PC-9 (cell line): ENCODE measurements around the gene ITGAV. TPM values are rescaled to one million over a fixed set of nuclear protein-coding genes. Genes with fewer than 3 reads are reported as not detected.

Experiments
- BruUV-seq: library from RNA; stranded (reverse); fragments of 400-500 nt; replicated peaks from 2 replicates; lab custom pipeline; 2021; lab: Mats Ljungman, UMichigan
- CTCF ChIA-PET: fragments of 300-600 bp; sonication (Branson Sonifier 250); formaldehyde crosslinking; loops from one replicate; lab custom pipeline; 2022; ENCODE audit warnings: antibody characterized with exemption; lab: Charles Lee
- POLR2A ChIA-PET: fragments of 300-600 bp; sonication (Branson Sonifier 250); formaldehyde crosslinking; loops from one replicate; lab custom pipeline; 2022; ENCODE audit warnings: antibody characterized with exemption; ENCODE audit not compliant: unreplicated experiment; lab: Charles Lee
- DNase-seq, 2 experiments: peaks; one replicate each; pipeline versions ENCODE4 v3.0.0 to v3.0.0-alpha.2; 2015 to 2022; ENCODE audit warnings: mixed read lengths in 1 of 2
- H2AFZ ChIP-seq: fragments of 200-600 bp; sonication (generic); 2 replicates; pipeline ENCODE4 v1.8.1; 2017; ENCODE audit warnings: antibody characterized with exemption
- H3F3A ChIP-seq: fragments of 200-600 bp; sonication (generic); 2 replicates; pipeline ENCODE4 v1.8.1; 2017; ENCODE audit warnings: antibody characterized with exemption, mild to moderate bottlenecking, low read depth; ENCODE audit not compliant: insufficient read depth
- H3K27ac ChIP-seq: fragments of 200-600 bp; sonication (generic); 2 replicates; pipeline ENCODE4 v1.6.1; 2016; ENCODE audit warnings: mixed run types
- H3K27me3 ChIP-seq: fragments of 200-600 bp; sonication (generic); 2 replicates; pipeline ENCODE4 v1.6.1; 2016; ENCODE audit warnings: low read depth, mixed run types; ENCODE audit not compliant: insufficient read depth
- H3K36me3 ChIP-seq: fragments of 200-600 bp; sonication (generic); 2 replicates; pipeline ENCODE4 v1.6.1; 2016; ENCODE audit warnings: low read depth, mixed run types
- H3K4me1 ChIP-seq: fragments of 200-600 bp; sonication (generic); replicated peaks from 2 replicates; pipeline ENCODE4 v1.6.1; 2016; ENCODE audit warnings: mixed run types; ENCODE audit not compliant: insufficient read depth
- H3K4me2 ChIP-seq: fragments of 200-600 bp; sonication (generic); 2 replicates; pipeline ENCODE4 v1.6.1; 2017; ENCODE audit warnings: mixed run types
- H3K4me3 ChIP-seq: fragments of 200-600 bp; sonication (generic); 2 replicates; pipeline ENCODE4 v1.6.1; 2016; ENCODE audit warnings: mixed run types
- H3K79me2 ChIP-seq: fragments of 200-600 bp; sonication (generic); 2 replicates; pipeline ENCODE4 v1.6.1; 2017; ENCODE audit warnings: low read depth, mixed run types
- H3K9me2 ChIP-seq: fragments of 200-600 bp; sonication (generic); 2 replicates; pipeline ENCODE4 v1.8.1; 2017; ENCODE audit warnings: mild to moderate bottlenecking; ENCODE audit not compliant: insufficient read depth
- H3K9me3 ChIP-seq: fragments of 200-600 bp; sonication (generic); 2 replicates; pipeline ENCODE4 v1.8.1; 2016; ENCODE audit warnings: low read depth; ENCODE audit not compliant: insufficient read depth
- H4K20me1 ChIP-seq: fragments of 200-600 bp; sonication (generic); 2 replicates; pipeline ENCODE4 v1.8.1; 2017; ENCODE audit not compliant: insufficient read depth
- EZH2 ChIP-seq: fragments of 200-600 bp; sonication (generic); IDR thresholded peaks from 2 replicates; pipeline ENCODE4 v1.8.0; 2017; ENCODE audit warnings: antibody characterized with exemption, low read depth
- intact Hi-C: fragments of 100-400 bp; cut with micrococcal nuclease; formaldehyde crosslinking; loops from one replicate; pipeline ENCODE4 v1.10.0; 2022; ENCODE audit not compliant: unreplicated experiment
- total RNA-seq: library from RNA; stranded (reverse); gene quantifications from 2 replicates; pipeline ENCODE4 v1.2.3, GENCODE V29; 2021
- TF ChIP-seq, protein P1 (sequence below): fragments of 200-600 bp; sonication (generic); conservative IDR thresholded peaks from 2 replicates; pipeline ENCODE4 v1.6.1; 2017; ENCODE audit warnings: mixed run types, antibody characterized with exemption, mild to moderate bottlenecking, moderate library complexity

Gene ITGAV
- total RNA-seq, 1 experiment from 2014 or later = 28.0 TPM

DNA sequence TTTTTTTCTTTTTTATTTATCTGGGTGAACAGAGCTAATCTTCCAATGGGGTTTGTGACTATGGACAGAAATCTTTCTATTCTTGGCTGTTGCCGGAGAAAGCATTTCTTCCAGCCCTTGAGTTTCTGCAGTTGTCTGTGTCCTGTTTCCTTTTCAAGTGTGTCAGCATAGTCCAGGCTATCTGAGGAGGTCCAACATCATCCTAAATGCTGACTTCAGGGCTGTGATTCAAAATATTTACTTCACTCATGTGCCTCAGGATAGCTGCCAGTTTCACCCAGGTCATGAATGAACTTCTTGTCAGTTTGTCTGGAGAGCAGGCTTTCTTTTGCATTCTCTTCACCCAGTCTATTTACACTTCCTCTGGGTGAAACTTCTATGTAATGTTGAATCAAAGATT lies 27.9 kb downstream of the ITGAV start:
- Histone ChIP-seq H3K9me2 (no peaks in the 10 kb centered on the region), H3K9me3 (no peaks in the 10 kb centered on the region), H3K4me2 (no peak overlapping the region), H2AFZ (no peak overlapping the region), H4K20me1 (no peaks in the 10 kb centered on the region), H3F3A (no peaks in the 10 kb centered on the region), H3K4me3 (no peak overlapping the region), H3K27ac (no peak overlapping the region), H3K4me1 (no peaks in the 10 kb centered on the region), H3K27me3 (no peaks in the 10 kb centered on the region), H3K36me3 (no peaks in the 10 kb centered on the region), H3K79me2 (no peaks in the 10 kb centered on the region)
- no TSS peak for BruUV-seq
- ChIA-PET CTCF (no interaction called here), POLR2A (no interaction called here)
- no peak for DNase-seq
- TF ChIP-seq, protein P1, sequence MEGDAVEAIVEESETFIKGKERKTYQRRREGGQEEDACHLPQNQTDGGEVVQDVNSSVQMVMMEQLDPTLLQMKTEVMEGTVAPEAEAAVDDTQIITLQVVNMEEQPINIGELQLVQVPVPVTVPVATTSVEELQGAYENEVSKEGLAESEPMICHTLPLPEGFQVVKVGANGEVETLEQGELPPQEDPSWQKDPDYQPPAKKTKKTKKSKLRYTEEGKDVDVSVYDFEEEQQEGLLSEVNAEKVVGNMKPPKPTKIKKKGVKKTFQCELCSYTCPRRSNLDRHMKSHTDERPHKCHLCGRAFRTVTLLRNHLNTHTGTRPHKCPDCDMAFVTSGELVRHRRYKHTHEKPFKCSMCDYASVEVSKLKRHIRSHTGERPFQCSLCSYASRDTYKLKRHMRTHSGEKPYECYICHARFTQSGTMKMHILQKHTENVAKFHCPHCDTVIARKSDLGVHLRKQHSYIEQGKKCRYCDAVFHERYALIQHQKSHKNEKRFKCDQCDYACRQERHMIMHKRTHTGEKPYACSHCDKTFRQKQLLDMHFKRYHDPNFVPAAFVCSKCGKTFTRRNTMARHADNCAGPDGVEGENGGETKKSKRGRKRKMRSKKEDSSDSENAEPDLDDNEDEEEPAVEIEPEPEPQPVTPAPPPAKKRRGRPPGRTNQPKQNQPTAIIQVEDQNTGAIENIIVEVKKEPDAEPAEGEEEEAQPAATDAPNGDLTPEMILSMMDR = no peak
- no peak for TF ChIP-seq EZH2
- intact Hi-C loops = no loop called here

DNA sequence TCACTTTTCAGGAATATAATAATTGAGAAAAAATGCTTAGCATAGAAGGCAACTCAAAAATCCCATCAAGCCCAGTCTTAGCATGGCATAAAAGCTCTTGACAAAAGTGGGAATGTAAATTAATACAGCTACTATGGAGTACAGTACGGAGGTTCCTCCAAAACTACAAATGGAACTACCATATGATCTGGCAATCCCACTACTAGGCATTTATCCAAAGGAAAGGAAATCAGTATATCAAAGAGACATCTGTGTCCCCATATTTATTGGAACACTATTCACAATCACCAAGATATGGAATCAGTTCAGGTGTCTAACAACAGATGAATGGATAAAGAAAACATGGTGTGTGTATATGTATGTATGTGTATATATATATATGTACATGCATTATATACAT lies 28.8 kb downstream of the ITGAV start:
- Histone ChIP-seq H3K4me3 (no peak overlapping the region), H3K27me3 (no peaks in the 10 kb centered on the region), H3K27ac (no peak overlapping the region), H2AFZ (no peak overlapping the region), H4K20me1 (no peaks in the 10 kb centered on the region), H3K4me1 (no peaks in the 10 kb centered on the region), H3F3A (no peaks in the 10 kb centered on the region), H3K4me2 (no peak overlapping the region), H3K9me3 (no peaks in the 10 kb centered on the region), H3K9me2 (no peaks in the 10 kb centered on the region), H3K79me2 (no peaks in the 10 kb centered on the region), H3K36me3 (no peaks in the 10 kb centered on the region)
- no peak for TF ChIP-seq EZH2
- TF ChIP-seq, protein P1 = no peak
- DNase-seq = no peak
- no TSS peak for BruUV-seq
- ChIA-PET POLR2A (no interaction called here), CTCF (no interaction called here)
- intact Hi-C loops = no loop called here

DNA sequence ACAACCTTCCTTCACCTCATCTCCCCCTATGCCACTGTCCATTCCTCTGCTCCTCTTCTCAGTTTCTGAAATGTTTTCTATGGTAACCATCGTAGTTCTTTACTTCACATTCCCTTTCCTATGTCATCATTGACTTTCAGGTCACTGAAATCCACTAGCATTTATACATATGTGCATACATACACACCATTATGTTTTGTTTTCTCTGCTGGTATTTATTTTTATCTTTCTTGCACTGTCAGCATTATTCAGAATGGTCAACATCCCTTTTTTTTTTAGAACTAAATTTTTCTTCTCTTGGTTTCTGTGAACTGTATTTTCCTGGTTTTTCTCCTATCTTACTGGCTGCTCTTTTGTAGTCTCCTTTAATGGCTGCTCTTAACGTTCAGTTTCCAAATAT lies 33.2 kb downstream of the ITGAV start:
- Histone ChIP-seq H3K4me2 (no peak overlapping the region), H4K20me1 (no peaks in the 10 kb centered on the region), H3K4me1 (no peaks in the 10 kb centered on the region), H3K9me2 (no peaks in the 10 kb centered on the region), H3F3A (no peaks in the 10 kb centered on the region), H3K27ac (no peak overlapping the region), H2AFZ (no peak overlapping the region), H3K36me3 (no peaks in the 10 kb centered on the region), H3K9me3 (no peaks in the 10 kb centered on the region), H3K4me3 (no peak overlapping the region), H3K79me2 (no peaks in the 10 kb centered on the region), H3K27me3 (no peaks in the 10 kb centered on the region)
- POLR2A ChIA-PET = no interaction called here
- CTCF ChIA-PET = no interaction called here
- BruUV-seq = no TSS peak
- no peak for TF ChIP-seq EZH2
- TF ChIP-seq, protein P1 = no peak
- DNase-seq = no peak
- intact Hi-C loops = no loop called here
